WTC11 (cell line): ENCODE measurements around the gene HNF1B. TPM values are rescaled to one million over a fixed set of nuclear protein-coding genes. Genes with fewer than 3 reads are reported as not detected.

Experiments used
- ATAC-seq: fragments of 200-7000 bp; cut with Tn5 transposase; 2 replicates; pipeline ENCODE4 v1.10.0; 2021; ENCODE audit warnings: mild to moderate bottlenecking, moderate library complexity
- CTCF ChIA-PET: fragments of 300-600 bp; sonication (Branson Sonifier 250); formaldehyde crosslinking; loops from one replicate; lab custom pipeline; 2021; ENCODE audit warnings: antibody characterized with exemption; lab: Charles Lee
- POLR2A ChIA-PET: fragments of 350-600 bp; sonication (Branson Sonifier 250); formaldehyde crosslinking; loops from one replicate; lab custom pipeline; 2021; ENCODE audit warnings: antibody characterized with exemption; lab: Charles Lee
- DNase-seq: peaks from one replicate; pipeline ENCODE4 v3.0.0; 2021; ENCODE audit warnings: low spot score
- H3K27ac Mint-ChIP-seq: 2 replicates; pipeline ENCODE4 v1.8.0; 2021; ENCODE audit warnings: mixed read lengths
- H3K27me3 Mint-ChIP-seq: 2 replicates; pipeline ENCODE4 v1.8.0; 2021; ENCODE audit warnings: low read depth, mild to moderate bottlenecking, moderate library complexity, mixed read lengths
- H3K36me3 Mint-ChIP-seq: 2 replicates; pipeline ENCODE4 v1.8.0; 2021; ENCODE audit warnings: mixed read lengths
- H3K4me1 Mint-ChIP-seq: 2 replicates; pipeline ENCODE4 v1.8.0; 2022; ENCODE audit warnings: mixed read lengths
- H3K4me3 Mint-ChIP-seq: 2 replicates; pipeline ENCODE4 v1.8.0; 2021; ENCODE audit warnings: mild to moderate bottlenecking, moderate library complexity, mixed read lengths
- H3K9me3 Mint-ChIP-seq: 2 replicates; pipeline ENCODE4 v1.8.0; 2021; ENCODE audit warnings: mixed read lengths
- CBFB ChIP-seq: sonication (generic); formaldehyde crosslinking; IDR thresholded peaks from 2 replicates; pipeline ENCODE4 v1.8.1; 2022; ENCODE audit warnings: mild to moderate bottlenecking, low read depth, missing genetic modification reagents
- ELF4 ChIP-seq: sonication (generic); formaldehyde crosslinking; IDR thresholded peaks from 2 replicates; pipeline ENCODE4 v1.8.1; 2022; ENCODE audit warnings: low read depth, mild to moderate bottlenecking, moderate library complexity, missing genetic modification reagents
- GABPB1 ChIP-seq: sonication (generic); formaldehyde crosslinking; IDR thresholded peaks from 2 replicates; pipeline ENCODE4 v1.8.1; 2023; ENCODE audit warnings: mild to moderate bottlenecking, missing genetic modification reagents
- NR1H2 ChIP-seq: sonication (generic); formaldehyde crosslinking; IDR thresholded peaks from 2 replicates; pipeline ENCODE4 v1.9.0; 2021; ENCODE audit warnings: mild to moderate bottlenecking, moderate library complexity, missing genetic modification reagents
- OVOL2 ChIP-seq: fragments of 250-450 bp; sonication (Bioruptor Pico); IDR thresholded peaks from 2 replicates; pipeline ENCODE4 v1.9.0; 2021; ENCODE audit warnings: mild to moderate bottlenecking, borderline replicate concordance
- SMAD4 ChIP-seq: sonication (generic); formaldehyde crosslinking; IDR thresholded peaks from 2 replicates; pipeline ENCODE4 v1.8.0; 2022; ENCODE audit warnings: mild to moderate bottlenecking, missing genetic modification reagents
- SOX15 ChIP-seq: fragments of 250-450 bp; sonication (Bioruptor Pico); IDR thresholded peaks from 2 replicates; pipeline ENCODE4 v1.9.0; 2021; ENCODE audit warnings: mild to moderate bottlenecking
- TEAD4 ChIP-seq: sonication (generic); formaldehyde crosslinking; IDR thresholded peaks from 2 replicates; pipeline ENCODE4 v1.8.0; 2022; ENCODE audit warnings: mild to moderate bottlenecking, missing genetic modification reagents
- ZNF138 ChIP-seq: sonication (generic); formaldehyde crosslinking; conservative IDR thresholded peaks from 2 replicates; pipeline ENCODE4 v1.8.1; 2022; ENCODE audit warnings: mild to moderate bottlenecking, moderate library complexity, missing genetic modification reagents
- ZNF232 ChIP-seq: sonication (generic); formaldehyde crosslinking; IDR thresholded peaks from 2 replicates; pipeline ENCODE4 v1.8.0; 2022; ENCODE audit warnings: mild to moderate bottlenecking, missing genetic modification reagents
- ZNF396 ChIP-seq: fragments of 250-450 bp; sonication (Bioruptor Pico); IDR thresholded peaks from 2 replicates; pipeline ENCODE4 v1.8.0; 2021; ENCODE audit warnings: mild to moderate bottlenecking, moderate library complexity, borderline replicate concordance
- ZNF416 ChIP-seq: fragments of 250-450 bp; sonication (Bioruptor Pico); IDR thresholded peaks from 2 replicates; pipeline ENCODE4 v1.9.0; 2021; ENCODE audit warnings: mild to moderate bottlenecking, inconsistent platforms
- ZNF671 ChIP-seq: fragments of 250-450 bp; sonication (Bioruptor Pico); IDR thresholded peaks from 2 replicates; pipeline ENCODE4 v1.8.0; 2021; ENCODE audit warnings: mild to moderate bottlenecking
- total RNA-seq: library from RNA; stranded (reverse); gene quantifications from 3 replicates; pipeline ENCODE4 v1.2.3, GENCODE V29; 2021
- TF ChIP-seq, protein P1 (sequence below): sonication (generic); formaldehyde crosslinking; IDR thresholded peaks from 2 replicates; pipeline ENCODE4 v1.8.0; 2023; ENCODE audit warnings: missing genetic modification reagents, mild to moderate bottlenecking, borderline replicate concordance
- TF ChIP-seq, protein P2 (sequence below): fragments of 200-600 bp; IDR thresholded peaks from 2 replicates; pipeline ENCODE4 v1.8.0; 2022; ENCODE audit warnings: antibody characterized with exemption
- TF ChIP-seq, protein P3 (sequence below): sonication (generic); formaldehyde crosslinking; IDR thresholded peaks from 2 replicates; pipeline ENCODE4 v1.8.1; 2022; ENCODE audit warnings: mild to moderate bottlenecking, moderate library complexity, missing genetic modification reagents
- TF ChIP-seq, protein P4 (sequence below): fragments of 250-450 bp; sonication (Bioruptor Pico); IDR thresholded peaks from 2 replicates; pipeline ENCODE4 v1.9.0; 2021; ENCODE audit warnings: mild to moderate bottlenecking
- TF ChIP-seq, protein P5 (sequence below): sonication (generic); formaldehyde crosslinking; IDR thresholded peaks from 2 replicates; pipeline ENCODE4 v1.8.0; 2022; ENCODE audit warnings: mild to moderate bottlenecking, missing genetic modification reagents
- TF ChIP-seq, protein P6 (sequence below): sonication (generic); formaldehyde crosslinking; IDR thresholded peaks from 2 replicates; pipeline ENCODE4 v1.8.1; 2022; ENCODE audit warnings: low read depth, missing genetic modification reagents, borderline replicate concordance
- TF ChIP-seq, protein P7 (sequence below): fragments of 250-450 bp; sonication (Bioruptor Pico); IDR thresholded peaks from 2 replicates; pipeline ENCODE4 v1.9.0; 2021; ENCODE audit warnings: mild to moderate bottlenecking, borderline replicate concordance

The HNF1B gene
- total RNA-seq, 1 experiment from 2014 or later, result 0.26 TPM

DNA sequence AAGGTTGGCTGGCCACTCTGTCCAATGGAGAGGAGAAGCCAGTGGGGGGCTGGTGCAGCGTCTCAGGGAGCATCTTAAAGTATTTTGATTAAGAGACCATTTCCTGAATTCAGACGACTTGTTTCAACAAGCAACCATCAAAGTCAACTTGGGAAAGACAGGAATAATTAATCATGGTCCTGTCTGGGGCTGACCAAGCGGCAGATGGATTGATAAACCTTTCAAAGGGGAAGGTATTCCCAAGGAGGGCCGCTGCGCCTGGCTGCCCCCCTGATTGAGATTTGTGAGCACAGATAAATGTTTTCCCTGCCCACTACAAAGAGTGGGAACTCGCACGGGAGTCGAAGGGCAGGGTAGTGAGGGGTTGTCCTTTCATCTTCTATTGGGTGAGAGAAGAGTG is 47.5 kb downstream of the HNF1B start (continued):
- TF ChIP-seq ZNF396 (no peak), TEAD4 (CRISPR knock-in tag) (no peak)

DNA sequence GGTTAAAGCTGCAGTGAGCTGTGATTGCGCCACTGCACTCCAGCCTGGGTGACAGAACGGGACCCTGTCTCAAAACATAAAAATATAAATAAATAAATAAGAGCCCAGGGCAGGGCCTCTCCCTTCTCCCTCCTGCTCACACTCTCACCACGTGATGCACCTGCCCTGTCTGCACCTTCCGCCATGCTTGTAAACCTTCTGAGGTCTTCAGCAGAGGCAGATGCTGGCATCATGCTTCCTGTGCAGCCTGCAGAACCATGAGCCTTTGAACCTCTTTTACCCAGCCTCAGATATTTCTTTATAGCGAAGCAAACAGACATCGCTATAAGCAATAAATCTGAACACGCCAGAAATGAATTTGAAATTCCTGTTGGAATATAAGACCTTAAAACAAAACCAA is 48.5 kb downstream of the HNF1B start:
- peaks cover 3% of the 10 kb centered on the region for H3K27me3 Mint-ChIP-seq
- H3K27ac Mint-ChIP-seq, result no peak overlapping the region
- H3K36me3 Mint-ChIP-seq, result peaks cover 15% of the 10 kb centered on the region
- peaks cover 4% of the 10 kb centered on the region; the same call in 1 of the 2 replicates for H3K4me1 Mint-ChIP-seq
- ATAC-seq (no peak), DNase-seq (no peak)
- H3K4me3 Mint-ChIP-seq, result no peak overlapping the region
- ChIA-PET CTCF (no interaction called here), POLR2A (no interaction called here)
- peaks cover 22% of the 10 kb centered on the region for H3K9me3 Mint-ChIP-seq
- TF ChIP-seq SOX15, result no peak
- TF ChIP-seq, protein P1, sequence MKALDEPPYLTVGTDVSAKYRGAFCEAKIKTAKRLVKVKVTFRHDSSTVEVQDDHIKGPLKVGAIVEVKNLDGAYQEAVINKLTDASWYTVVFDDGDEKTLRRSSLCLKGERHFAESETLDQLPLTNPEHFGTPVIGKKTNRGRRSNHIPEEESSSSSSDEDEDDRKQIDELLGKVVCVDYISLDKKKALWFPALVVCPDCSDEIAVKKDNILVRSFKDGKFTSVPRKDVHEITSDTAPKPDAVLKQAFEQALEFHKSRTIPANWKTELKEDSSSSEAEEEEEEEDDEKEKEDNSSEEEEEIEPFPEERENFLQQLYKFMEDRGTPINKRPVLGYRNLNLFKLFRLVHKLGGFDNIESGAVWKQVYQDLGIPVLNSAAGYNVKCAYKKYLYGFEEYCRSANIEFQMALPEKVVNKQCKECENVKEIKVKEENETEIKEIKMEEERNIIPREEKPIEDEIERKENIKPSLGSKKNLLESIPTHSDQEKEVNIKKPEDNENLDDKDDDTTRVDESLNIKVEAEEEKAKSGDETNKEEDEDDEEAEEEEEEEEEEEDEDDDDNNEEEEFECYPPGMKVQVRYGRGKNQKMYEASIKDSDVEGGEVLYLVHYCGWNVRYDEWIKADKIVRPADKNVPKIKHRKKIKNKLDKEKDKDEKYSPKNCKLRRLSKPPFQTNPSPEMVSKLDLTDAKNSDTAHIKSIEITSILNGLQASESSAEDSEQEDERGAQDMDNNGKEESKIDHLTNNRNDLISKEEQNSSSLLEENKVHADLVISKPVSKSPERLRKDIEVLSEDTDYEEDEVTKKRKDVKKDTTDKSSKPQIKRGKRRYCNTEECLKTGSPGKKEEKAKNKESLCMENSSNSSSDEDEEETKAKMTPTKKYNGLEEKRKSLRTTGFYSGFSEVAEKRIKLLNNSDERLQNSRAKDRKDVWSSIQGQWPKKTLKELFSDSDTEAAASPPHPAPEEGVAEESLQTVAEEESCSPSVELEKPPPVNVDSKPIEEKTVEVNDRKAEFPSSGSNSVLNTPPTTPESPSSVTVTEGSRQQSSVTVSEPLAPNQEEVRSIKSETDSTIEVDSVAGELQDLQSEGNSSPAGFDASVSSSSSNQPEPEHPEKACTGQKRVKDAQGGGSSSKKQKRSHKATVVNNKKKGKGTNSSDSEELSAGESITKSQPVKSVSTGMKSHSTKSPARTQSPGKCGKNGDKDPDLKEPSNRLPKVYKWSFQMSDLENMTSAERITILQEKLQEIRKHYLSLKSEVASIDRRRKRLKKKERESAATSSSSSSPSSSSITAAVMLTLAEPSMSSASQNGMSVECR (CRISPR knock-in tag), result no peak
- no peak for TF ChIP-seq ELF4
- TF ChIP-seq, protein P2, sequence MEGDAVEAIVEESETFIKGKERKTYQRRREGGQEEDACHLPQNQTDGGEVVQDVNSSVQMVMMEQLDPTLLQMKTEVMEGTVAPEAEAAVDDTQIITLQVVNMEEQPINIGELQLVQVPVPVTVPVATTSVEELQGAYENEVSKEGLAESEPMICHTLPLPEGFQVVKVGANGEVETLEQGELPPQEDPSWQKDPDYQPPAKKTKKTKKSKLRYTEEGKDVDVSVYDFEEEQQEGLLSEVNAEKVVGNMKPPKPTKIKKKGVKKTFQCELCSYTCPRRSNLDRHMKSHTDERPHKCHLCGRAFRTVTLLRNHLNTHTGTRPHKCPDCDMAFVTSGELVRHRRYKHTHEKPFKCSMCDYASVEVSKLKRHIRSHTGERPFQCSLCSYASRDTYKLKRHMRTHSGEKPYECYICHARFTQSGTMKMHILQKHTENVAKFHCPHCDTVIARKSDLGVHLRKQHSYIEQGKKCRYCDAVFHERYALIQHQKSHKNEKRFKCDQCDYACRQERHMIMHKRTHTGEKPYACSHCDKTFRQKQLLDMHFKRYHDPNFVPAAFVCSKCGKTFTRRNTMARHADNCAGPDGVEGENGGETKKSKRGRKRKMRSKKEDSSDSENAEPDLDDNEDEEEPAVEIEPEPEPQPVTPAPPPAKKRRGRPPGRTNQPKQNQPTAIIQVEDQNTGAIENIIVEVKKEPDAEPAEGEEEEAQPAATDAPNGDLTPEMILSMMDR, result no peak
- TF ChIP-seq, protein P3, sequence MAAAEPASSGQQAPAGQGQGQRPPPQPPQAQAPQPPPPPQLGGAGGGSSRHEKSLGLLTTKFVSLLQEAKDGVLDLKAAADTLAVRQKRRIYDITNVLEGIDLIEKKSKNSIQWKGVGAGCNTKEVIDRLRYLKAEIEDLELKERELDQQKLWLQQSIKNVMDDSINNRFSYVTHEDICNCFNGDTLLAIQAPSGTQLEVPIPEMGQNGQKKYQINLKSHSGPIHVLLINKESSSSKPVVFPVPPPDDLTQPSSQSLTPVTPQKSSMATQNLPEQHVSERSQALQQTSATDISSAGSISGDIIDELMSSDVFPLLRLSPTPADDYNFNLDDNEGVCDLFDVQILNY (CRISPR knock-in tag), result no peak
- TF ChIP-seq, protein P4, sequence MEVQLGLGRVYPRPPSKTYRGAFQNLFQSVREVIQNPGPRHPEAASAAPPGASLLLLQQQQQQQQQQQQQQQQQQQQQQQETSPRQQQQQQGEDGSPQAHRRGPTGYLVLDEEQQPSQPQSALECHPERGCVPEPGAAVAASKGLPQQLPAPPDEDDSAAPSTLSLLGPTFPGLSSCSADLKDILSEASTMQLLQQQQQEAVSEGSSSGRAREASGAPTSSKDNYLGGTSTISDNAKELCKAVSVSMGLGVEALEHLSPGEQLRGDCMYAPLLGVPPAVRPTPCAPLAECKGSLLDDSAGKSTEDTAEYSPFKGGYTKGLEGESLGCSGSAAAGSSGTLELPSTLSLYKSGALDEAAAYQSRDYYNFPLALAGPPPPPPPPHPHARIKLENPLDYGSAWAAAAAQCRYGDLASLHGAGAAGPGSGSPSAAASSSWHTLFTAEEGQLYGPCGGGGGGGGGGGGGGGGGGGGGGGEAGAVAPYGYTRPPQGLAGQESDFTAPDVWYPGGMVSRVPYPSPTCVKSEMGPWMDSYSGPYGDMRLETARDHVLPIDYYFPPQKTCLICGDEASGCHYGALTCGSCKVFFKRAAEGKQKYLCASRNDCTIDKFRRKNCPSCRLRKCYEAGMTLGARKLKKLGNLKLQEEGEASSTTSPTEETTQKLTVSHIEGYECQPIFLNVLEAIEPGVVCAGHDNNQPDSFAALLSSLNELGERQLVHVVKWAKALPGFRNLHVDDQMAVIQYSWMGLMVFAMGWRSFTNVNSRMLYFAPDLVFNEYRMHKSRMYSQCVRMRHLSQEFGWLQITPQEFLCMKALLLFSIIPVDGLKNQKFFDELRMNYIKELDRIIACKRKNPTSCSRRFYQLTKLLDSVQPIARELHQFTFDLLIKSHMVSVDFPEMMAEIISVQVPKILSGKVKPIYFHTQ, result no peak
- TF ChIP-seq ZNF416 (CRISPR knock-in tag), result no peak
- TF ChIP-seq CBFB (CRISPR knock-in tag), result no peak
- no peak for TF ChIP-seq ZNF232
- TF ChIP-seq GABPB1 (CRISPR knock-in tag), result no peak
- no peak for TF ChIP-seq NR1H2 (CRISPR knock-in tag)
- no peak for TF ChIP-seq ZNF138 (CRISPR knock-in tag)
- TF ChIP-seq, protein P5, sequence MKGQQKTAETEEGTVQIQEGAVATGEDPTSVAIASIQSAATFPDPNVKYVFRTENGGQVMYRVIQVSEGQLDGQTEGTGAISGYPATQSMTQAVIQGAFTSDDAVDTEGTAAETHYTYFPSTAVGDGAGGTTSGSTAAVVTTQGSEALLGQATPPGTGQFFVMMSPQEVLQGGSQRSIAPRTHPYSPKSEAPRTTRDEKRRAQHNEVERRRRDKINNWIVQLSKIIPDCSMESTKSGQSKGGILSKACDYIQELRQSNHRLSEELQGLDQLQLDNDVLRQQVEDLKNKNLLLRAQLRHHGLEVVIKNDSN (CRISPR knock-in tag), result no peak
- no peak for TF ChIP-seq ZNF671
- TF ChIP-seq, protein P6, sequence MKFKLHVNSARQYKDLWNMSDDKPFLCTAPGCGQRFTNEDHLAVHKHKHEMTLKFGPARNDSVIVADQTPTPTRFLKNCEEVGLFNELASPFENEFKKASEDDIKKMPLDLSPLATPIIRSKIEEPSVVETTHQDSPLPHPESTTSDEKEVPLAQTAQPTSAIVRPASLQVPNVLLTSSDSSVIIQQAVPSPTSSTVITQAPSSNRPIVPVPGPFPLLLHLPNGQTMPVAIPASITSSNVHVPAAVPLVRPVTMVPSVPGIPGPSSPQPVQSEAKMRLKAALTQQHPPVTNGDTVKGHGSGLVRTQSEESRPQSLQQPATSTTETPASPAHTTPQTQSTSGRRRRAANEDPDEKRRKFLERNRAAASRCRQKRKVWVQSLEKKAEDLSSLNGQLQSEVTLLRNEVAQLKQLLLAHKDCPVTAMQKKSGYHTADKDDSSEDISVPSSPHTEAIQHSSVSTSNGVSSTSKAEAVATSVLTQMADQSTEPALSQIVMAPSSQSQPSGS (CRISPR knock-in tag), result no peak
- TF ChIP-seq, protein P7, sequence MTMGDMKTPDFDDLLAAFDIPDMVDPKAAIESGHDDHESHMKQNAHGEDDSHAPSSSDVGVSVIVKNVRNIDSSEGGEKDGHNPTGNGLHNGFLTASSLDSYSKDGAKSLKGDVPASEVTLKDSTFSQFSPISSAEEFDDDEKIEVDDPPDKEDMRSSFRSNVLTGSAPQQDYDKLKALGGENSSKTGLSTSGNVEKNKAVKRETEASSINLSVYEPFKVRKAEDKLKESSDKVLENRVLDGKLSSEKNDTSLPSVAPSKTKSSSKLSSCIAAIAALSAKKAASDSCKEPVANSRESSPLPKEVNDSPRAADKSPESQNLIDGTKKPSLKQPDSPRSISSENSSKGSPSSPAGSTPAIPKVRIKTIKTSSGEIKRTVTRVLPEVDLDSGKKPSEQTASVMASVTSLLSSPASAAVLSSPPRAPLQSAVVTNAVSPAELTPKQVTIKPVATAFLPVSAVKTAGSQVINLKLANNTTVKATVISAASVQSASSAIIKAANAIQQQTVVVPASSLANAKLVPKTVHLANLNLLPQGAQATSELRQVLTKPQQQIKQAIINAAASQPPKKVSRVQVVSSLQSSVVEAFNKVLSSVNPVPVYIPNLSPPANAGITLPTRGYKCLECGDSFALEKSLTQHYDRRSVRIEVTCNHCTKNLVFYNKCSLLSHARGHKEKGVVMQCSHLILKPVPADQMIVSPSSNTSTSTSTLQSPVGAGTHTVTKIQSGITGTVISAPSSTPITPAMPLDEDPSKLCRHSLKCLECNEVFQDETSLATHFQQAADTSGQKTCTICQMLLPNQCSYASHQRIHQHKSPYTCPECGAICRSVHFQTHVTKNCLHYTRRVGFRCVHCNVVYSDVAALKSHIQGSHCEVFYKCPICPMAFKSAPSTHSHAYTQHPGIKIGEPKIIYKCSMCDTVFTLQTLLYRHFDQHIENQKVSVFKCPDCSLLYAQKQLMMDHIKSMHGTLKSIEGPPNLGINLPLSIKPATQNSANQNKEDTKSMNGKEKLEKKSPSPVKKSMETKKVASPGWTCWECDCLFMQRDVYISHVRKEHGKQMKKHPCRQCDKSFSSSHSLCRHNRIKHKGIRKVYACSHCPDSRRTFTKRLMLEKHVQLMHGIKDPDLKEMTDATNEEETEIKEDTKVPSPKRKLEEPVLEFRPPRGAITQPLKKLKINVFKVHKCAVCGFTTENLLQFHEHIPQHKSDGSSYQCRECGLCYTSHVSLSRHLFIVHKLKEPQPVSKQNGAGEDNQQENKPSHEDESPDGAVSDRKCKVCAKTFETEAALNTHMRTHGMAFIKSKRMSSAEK (CRISPR knock-in tag), result no peak
- no peak for TF ChIP-seq OVOL2
- TF ChIP-seq SMAD4, result no peak
